Panc1 (cell line): Measurements from ENCODE around the gene HK3.

Source experiments
- POLR2AphosphoS5 ChIP-seq: IDR thresholded peaks from 2 replicates; pipeline ENCODE4 v1.6.1; 2012; ENCODE audit warnings: mild to moderate bottlenecking, low read depth, low read length, moderate library complexity
- TF ChIP-seq, protein P1 (sequence below): fragments of 450-650 bp; IDR thresholded peaks from 2 replicates; pipeline ENCODE4 v1.5.1; 2017; ENCODE audit warnings: mild to moderate bottlenecking
- TF ChIP-seq, protein P2 (sequence below), 2 experiments: IDR thresholded peaks; 2 replicates each; pipeline ENCODE4 v1.6.1; 2011 to 2012; ENCODE audit warnings: low read depth in 2 of 2, control low read depth in 1 of 2, low read length in 1 of 2, mild to moderate bottlenecking in 1 of 2, moderate library complexity in 1 of 2; ENCODE audit not compliant: insufficient read depth in 1 of 2

DNA sequence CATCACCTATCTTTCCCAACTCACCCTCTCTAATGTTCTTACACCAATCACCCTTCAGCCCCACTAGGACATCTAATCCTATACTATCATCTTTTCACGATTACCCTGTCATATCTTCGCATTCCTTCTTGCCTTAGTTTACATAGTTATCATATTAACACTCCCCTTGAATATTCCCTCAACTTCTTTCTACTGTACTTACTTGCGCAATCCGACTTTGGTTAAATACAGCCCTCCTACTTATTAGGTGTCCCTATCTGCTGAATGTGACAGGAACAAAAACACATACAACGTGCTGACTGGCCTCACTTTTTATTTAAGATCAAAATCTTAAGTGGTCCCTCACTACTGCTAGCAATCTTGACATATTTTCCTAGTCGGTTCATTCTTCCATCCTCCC is 19.5 kb upstream of the HK3 start:
- TF ChIP-seq, protein P1, sequence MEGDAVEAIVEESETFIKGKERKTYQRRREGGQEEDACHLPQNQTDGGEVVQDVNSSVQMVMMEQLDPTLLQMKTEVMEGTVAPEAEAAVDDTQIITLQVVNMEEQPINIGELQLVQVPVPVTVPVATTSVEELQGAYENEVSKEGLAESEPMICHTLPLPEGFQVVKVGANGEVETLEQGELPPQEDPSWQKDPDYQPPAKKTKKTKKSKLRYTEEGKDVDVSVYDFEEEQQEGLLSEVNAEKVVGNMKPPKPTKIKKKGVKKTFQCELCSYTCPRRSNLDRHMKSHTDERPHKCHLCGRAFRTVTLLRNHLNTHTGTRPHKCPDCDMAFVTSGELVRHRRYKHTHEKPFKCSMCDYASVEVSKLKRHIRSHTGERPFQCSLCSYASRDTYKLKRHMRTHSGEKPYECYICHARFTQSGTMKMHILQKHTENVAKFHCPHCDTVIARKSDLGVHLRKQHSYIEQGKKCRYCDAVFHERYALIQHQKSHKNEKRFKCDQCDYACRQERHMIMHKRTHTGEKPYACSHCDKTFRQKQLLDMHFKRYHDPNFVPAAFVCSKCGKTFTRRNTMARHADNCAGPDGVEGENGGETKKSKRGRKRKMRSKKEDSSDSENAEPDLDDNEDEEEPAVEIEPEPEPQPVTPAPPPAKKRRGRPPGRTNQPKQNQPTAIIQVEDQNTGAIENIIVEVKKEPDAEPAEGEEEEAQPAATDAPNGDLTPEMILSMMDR, result no peak
- TF ChIP-seq, protein P2, sequence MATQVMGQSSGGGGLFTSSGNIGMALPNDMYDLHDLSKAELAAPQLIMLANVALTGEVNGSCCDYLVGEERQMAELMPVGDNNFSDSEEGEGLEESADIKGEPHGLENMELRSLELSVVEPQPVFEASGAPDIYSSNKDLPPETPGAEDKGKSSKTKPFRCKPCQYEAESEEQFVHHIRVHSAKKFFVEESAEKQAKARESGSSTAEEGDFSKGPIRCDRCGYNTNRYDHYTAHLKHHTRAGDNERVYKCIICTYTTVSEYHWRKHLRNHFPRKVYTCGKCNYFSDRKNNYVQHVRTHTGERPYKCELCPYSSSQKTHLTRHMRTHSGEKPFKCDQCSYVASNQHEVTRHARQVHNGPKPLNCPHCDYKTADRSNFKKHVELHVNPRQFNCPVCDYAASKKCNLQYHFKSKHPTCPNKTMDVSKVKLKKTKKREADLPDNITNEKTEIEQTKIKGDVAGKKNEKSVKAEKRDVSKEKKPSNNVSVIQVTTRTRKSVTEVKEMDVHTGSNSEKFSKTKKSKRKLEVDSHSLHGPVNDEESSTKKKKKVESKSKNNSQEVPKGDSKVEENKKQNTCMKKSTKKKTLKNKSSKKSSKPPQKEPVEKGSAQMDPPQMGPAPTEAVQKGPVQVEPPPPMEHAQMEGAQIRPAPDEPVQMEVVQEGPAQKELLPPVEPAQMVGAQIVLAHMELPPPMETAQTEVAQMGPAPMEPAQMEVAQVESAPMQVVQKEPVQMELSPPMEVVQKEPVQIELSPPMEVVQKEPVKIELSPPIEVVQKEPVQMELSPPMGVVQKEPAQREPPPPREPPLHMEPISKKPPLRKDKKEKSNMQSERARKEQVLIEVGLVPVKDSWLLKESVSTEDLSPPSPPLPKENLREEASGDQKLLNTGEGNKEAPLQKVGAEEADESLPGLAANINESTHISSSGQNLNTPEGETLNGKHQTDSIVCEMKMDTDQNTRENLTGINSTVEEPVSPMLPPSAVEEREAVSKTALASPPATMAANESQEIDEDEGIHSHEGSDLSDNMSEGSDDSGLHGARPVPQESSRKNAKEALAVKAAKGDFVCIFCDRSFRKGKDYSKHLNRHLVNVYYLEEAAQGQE (IDR thresholded peaks at IDR 0.05; ENCODE audit: insufficient read depth in 1 of 2, low read depth in 2 of 2, low read length in 1 of 2), result no peak
- no peak for TF ChIP-seq POLR2AphosphoS5
